HG03571 (cell line): ENCODE results near the gene TAF7L.
"Not testable (repeated sequence)": the region's sequence is repeated elsewhere in the genome, so short reads cannot be mapped to it uniquely, and the experiment has no call there.

ENCODE experiments used
- ATAC-seq: cut with Tn5 transposase; IDR thresholded peaks from one replicate; pipeline ENCODE4 v1.9.1; 2021; ENCODE audit not compliant: unreplicated experiment

TAF7L gene

GRCh38 chrX:101290957-101291603 is at the start of gene TAF7L:
TAF7L (minus strand) TSS chrX:101291334; CDS start chrX:101287543, 3,791 bp downstream.
- no peak for ATAC-seq

GRCh38 chrX:101337776-101338271 is 46.7 kb upstream of the TAF7L start:
- no peak for ATAC-seq

GRCh38 chrX:101334310-101334709 is 43.2 kb upstream of the TAF7L start:
- not testable (repeated sequence) for ATAC-seq

GRCh38 chrX:101326600-101326999 is 35.5 kb upstream of the TAF7L start:
- not testable (repeated sequence) for ATAC-seq

GRCh38 chrX:101303790-101304189 is 12.7 kb upstream of the TAF7L start:
- ATAC-seq: no peak

GRCh38 chrX:101295603-101296002 is 4.5 kb upstream of the TAF7L start:
- ATAC-seq: not testable (repeated sequence)

- ATAC-seq: no peak
These were observed 3.7 kb downstream of the TAF7L start for GRCh38 chrX:101287402-101287801.

GRCh38 chrX:101276238-101276637 is 14.9 kb downstream of the TAF7L start:
- ATAC-seq: no peak

GRCh38 chrX:101274198-101274597 is 16.9 kb downstream of the TAF7L start:
- no peak for ATAC-seq

GRCh38 chrX:101265869-101266428 is 25.2 kb downstream of the TAF7L start:
- ATAC-seq: no peak

- no peak for ATAC-seq
These were observed 27.4 kb downstream of the TAF7L start for GRCh38 chrX:101263766-101264165.

- ATAC-seq: no peak
These were observed 28.5 kb downstream of the TAF7L start for GRCh38 chrX:101262590-101262989.

GRCh38 chrX:101260435-101260834 is 30.7 kb downstream of the TAF7L start:
- ATAC-seq: no peak

GRCh38 chrX:101258259-101258581 is 32.9 kb downstream of the TAF7L start:
- no peak for ATAC-seq

- ATAC-seq: no peak
These were observed 33.5 kb downstream of the TAF7L start for GRCh38 chrX:101257448-101258258.

- no peak for ATAC-seq
These were observed 38.5 kb downstream of the TAF7L start for GRCh38 chrX:101252634-101253033.

GRCh38 chrX:101241531-101241930 is 49.6 kb downstream of the TAF7L start:
- ATAC-seq: no peak

- no peak for ATAC-seq
These were observed 54.1 kb downstream of the TAF7L start for GRCh38 chrX:101237041-101237440.

GRCh38 chrX:101232316-101232715 is 58.8 kb downstream of the TAF7L start:
- no peak for ATAC-seq

GRCh38 chrX:101231080-101231479 is 60.1 kb downstream of the TAF7L start:
- no peak for ATAC-seq

GRCh38 chrX:101230636-101231035 is 60.5 kb downstream of the TAF7L start:
- ATAC-seq: no peak

- no peak for ATAC-seq
These were observed 62.0 kb downstream of the TAF7L start for GRCh38 chrX:101229170-101229569.
